ENCODE data around the gene TANC1.

DNA sequence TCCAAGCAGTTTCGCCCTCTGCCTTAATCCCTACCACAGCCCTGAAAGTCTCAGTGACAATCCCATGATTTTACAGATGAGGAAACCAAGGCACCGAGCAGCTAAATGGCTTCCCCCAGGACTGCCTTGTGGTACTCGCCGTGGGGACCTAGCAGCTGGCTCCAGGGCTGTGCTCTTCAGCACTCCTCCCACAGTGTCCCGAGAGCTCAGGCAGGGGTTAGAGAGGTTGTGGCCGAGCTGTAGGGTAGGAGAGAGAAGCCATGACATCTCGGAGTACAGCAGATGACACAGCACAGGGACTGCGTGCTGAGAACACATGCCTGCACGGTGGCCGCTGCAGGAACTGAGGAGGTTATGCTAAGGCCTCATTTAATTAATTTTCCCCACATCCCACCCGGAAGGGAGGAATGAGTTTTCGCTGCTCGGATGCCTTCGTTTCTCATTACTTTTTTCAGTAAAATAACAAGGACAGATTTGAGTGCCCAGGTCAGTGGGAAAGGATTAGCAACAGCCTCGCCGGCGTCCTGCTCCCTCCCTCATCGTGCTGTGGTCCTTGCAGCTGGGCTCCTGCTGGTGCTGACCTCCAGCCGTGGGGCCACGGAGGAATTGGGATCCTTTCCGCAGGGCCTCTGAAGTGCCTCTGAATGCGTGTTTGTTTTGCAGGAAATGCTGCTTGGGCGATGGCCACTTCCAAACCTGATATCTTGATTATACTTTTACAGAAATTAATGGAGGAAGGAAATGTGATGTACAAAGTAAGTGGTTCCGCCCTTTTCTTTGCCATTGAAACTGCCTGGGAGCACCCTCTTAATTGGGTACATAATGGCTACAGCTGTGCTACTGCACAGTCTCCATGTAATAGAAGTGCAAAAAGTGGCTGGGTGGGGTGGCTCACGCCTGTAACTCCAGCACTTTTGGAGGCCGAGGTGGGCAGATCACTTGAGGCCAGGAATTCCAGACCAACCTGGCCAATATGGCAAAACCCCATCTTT, 256.9 kb downstream of the TANC1 start:
- TF ChIP-seq POLR2A (IDR thresholded peaks at IDR 0.05): no peak
- TF ChIP-seq, protein P1, sequence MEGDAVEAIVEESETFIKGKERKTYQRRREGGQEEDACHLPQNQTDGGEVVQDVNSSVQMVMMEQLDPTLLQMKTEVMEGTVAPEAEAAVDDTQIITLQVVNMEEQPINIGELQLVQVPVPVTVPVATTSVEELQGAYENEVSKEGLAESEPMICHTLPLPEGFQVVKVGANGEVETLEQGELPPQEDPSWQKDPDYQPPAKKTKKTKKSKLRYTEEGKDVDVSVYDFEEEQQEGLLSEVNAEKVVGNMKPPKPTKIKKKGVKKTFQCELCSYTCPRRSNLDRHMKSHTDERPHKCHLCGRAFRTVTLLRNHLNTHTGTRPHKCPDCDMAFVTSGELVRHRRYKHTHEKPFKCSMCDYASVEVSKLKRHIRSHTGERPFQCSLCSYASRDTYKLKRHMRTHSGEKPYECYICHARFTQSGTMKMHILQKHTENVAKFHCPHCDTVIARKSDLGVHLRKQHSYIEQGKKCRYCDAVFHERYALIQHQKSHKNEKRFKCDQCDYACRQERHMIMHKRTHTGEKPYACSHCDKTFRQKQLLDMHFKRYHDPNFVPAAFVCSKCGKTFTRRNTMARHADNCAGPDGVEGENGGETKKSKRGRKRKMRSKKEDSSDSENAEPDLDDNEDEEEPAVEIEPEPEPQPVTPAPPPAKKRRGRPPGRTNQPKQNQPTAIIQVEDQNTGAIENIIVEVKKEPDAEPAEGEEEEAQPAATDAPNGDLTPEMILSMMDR (IDR thresholded peaks at IDR 0.05): no peak
